Measurements from ENCODE around the gene CNGB1.
"Not testable (repeated sequence)": the region's sequence is repeated elsewhere in the genome, so short reads cannot be mapped to it uniquely, and the experiment has no call there.

GRCh38 chr16:57895081-57895547 is 75.8 kb downstream of the CNGB1 start:
- TF ChIP-seq CTCF (conservative IDR thresholded peaks at IDR 0.05 in 1 of 2, IDR thresholded peaks at IDR 0.05 in 1 of 2; ENCODE audit: extremely low read depth in 1 of 2, insufficient read depth in 1 of 2, low read depth in 1 of 2, low read length in 2 of 2); EZH2 (IDR thresholded peaks at IDR 0.05; ENCODE audit: borderline replicate concordance, low read length): not testable (repeated sequence)

Measured in mammary epithelial cell (primary cell).